Measurements from ENCODE around the gene SLC9A3. TPM values are rescaled to one million over a fixed set of nuclear protein-coding genes. Genes with fewer than 3 reads are reported as not detected.
"Not testable (repeated sequence)": the region's sequence is repeated elsewhere in the genome, so short reads cannot be mapped to it uniquely, and the experiment has no call there.

The SLC9A3 gene
- polyA plus RNA-seq (ENCODE audit: insufficient read length in 4 of 4): 10 to 100 TPM in 3 of 4 donors, 1 to 10 TPM in 1; 2.6 to 49.7 (median 43.6) TPM

- no peak for DNase-seq (ENCODE audit: low read depth in 4 of 4, low spot score in 3 of 4)
Measured at GRCh38 chr5:524234-524972, at the start of gene SLC9A3. Gene SLC9A3, minus strand, starts transcription at chr5:524449.

GRCh38 chr5:573976-574375 lies 49.7 kb upstream of the SLC9A3 start:
- no peak for DNase-seq (ENCODE audit: low read depth in 4 of 4, low spot score in 3 of 4)

- DNase-seq (ENCODE audit: low read depth in 4 of 4, low spot score in 3 of 4): no peak
Measured at GRCh38 chr5:573206-573605, 49.0 kb upstream of the SLC9A3 start.

GRCh38 chr5:572398-573019 lies 48.3 kb upstream of the SLC9A3 start:
- no peak for DNase-seq (ENCODE audit: low read depth in 4 of 4, low spot score in 3 of 4)

GRCh38 chr5:571791-572190 lies 47.5 kb upstream of the SLC9A3 start:
- no peak for DNase-seq (ENCODE audit: low read depth in 4 of 4, low spot score in 3 of 4)

GRCh38 chr5:570886-571285 lies 46.6 kb upstream of the SLC9A3 start:
- no peak for DNase-seq (ENCODE audit: low read depth in 4 of 4, low spot score in 3 of 4)

GRCh38 chr5:570446-570845 lies 46.2 kb upstream of the SLC9A3 start:
- DNase-seq (ENCODE audit: low read depth in 4 of 4, low spot score in 3 of 4): no peak

- no peak for DNase-seq (ENCODE audit: low read depth in 4 of 4, low spot score in 3 of 4)
Measured at GRCh38 chr5:569868-570361, 45.7 kb upstream of the SLC9A3 start.

- no peak for DNase-seq (ENCODE audit: low read depth in 4 of 4, low spot score in 3 of 4)
Measured at GRCh38 chr5:569358-569867, 45.2 kb upstream of the SLC9A3 start.

- no peak for DNase-seq (ENCODE audit: low read depth in 4 of 4, low spot score in 3 of 4)
Measured at GRCh38 chr5:568809-569208, 44.6 kb upstream of the SLC9A3 start.

GRCh38 chr5:568061-568781 lies 44.0 kb upstream of the SLC9A3 start:
- DNase-seq (ENCODE audit: low read depth in 4 of 4, low spot score in 3 of 4): no peak

- no peak for DNase-seq (ENCODE audit: low read depth in 4 of 4, low spot score in 3 of 4)
Measured at GRCh38 chr5:567664-568060, 43.4 kb upstream of the SLC9A3 start.

GRCh38 chr5:566636-567309 lies 42.5 kb upstream of the SLC9A3 start:
- DNase-seq (ENCODE audit: low read depth in 4 of 4, low spot score in 3 of 4): no peak

GRCh38 chr5:565782-566440 lies 41.7 kb upstream of the SLC9A3 start:
- DNase-seq (ENCODE audit: low read depth in 4 of 4, low spot score in 3 of 4): no peak

GRCh38 chr5:561408-561807 lies 37.2 kb upstream of the SLC9A3 start:
- DNase-seq (ENCODE audit: low read depth in 4 of 4, low spot score in 3 of 4): no peak

GRCh38 chr5:560792-561166 lies 36.5 kb upstream of the SLC9A3 start:
- DNase-seq (ENCODE audit: low read depth in 4 of 4, low spot score in 3 of 4): no peak

- no peak for DNase-seq (ENCODE audit: low read depth in 4 of 4, low spot score in 3 of 4)
Measured at GRCh38 chr5:558871-559503, 34.7 kb upstream of the SLC9A3 start.

- DNase-seq (ENCODE audit: low read depth in 4 of 4, low spot score in 3 of 4): no peak
Measured at GRCh38 chr5:558326-558725, 34.1 kb upstream of the SLC9A3 start.

GRCh38 chr5:557917-558316 lies 33.7 kb upstream of the SLC9A3 start:
- not testable (repeated sequence) for DNase-seq (ENCODE audit: low read depth in 4 of 4, low spot score in 3 of 4)

Data from left renal pelvis (tissue), 4 donors.